SK-N-MC (cell line): Measurements from ENCODE around the gene NDRG3.

Source experiments
- EZH2 ChIP-seq: fragments of 200-600 bp; sonication (generic); IDR thresholded peaks from one replicate; pipeline ENCODE4 v1.6.1; 2017; ENCODE audit warnings: antibody characterized with exemption
- FOXP2 ChIP-seq: optimal IDR thresholded peaks from 2 replicates; pipeline ENCODE3; 2011; ENCODE audit warnings: mild to moderate bottlenecking, moderate library complexity; ENCODE audit not compliant: insufficient read depth; ENCODE audit errors: extremely low read length, control extremely low read depth
- POLR2AphosphoS5 ChIP-seq: IDR thresholded peaks from 2 replicates; pipeline ENCODE4 v1.6.1; 2012; ENCODE audit warnings: mild to moderate bottlenecking, low read depth, low read length, borderline replicate concordance

- TF ChIP-seq EZH2 (no peak), POLR2AphosphoS5 (no peak), FOXP2 (no peak)
Observed at GRCh38 chr20:36768768-36769430, 23.0 kb upstream of the NDRG3 start.
